Activated T-cell treated with anti-CD3 and anti-CD28 coated beads, Interleukin-2, amount 50 U/mL, for 72 hours (primary cell): ENCODE data around the gene ANAPC4. TPM values are rescaled to one million over a fixed set of nuclear protein-coding genes. Genes with fewer than 3 reads are reported as not detected.
A peak's percentile ranks its signal among the peaks of the same experiment; 100 is the strongest.

Source experiments
- ATAC-seq, 2 donors: fragments of 150-1000 bp; cut with Tn5 transposase; replicated peaks in 1 of 2; 2 replicates each; pipeline ENCODE4 v1.10.0; 2021; ENCODE audit warnings: moderate library complexity in 2 of 2, mild to moderate bottlenecking in 1 of 2
- DNase-seq, 2 donors: peaks; one replicate each; pipeline ENCODE4 v3.0.0; 2021 to 2022; ENCODE audit warnings: mixed read lengths in 1 of 2
- H3K27ac Mint-ChIP-seq: one replicate; pipeline ENCODE4 v1.8.0; 2022; ENCODE audit warnings: mild to moderate bottlenecking, moderate library complexity, mixed read lengths
- H3K27me3 Mint-ChIP-seq: one replicate; pipeline ENCODE4 v1.8.0; 2022; ENCODE audit warnings: low read depth, mixed read lengths
- H3K36me3 Mint-ChIP-seq, 2 donors: one replicate each; pipeline ENCODE4 v1.8.0; 2022; ENCODE audit warnings: mixed read lengths in 2 of 2, mild to moderate bottlenecking in 1 of 2; ENCODE audit not compliant: insufficient read depth in 2 of 2
- H3K4me1 Mint-ChIP-seq: one replicate; pipeline ENCODE4 v1.8.0; 2022; ENCODE audit warnings: low read depth, mixed read lengths
- H3K4me3 Mint-ChIP-seq, 2 donors: one replicate each; pipeline ENCODE4 v1.8.0; 2022; ENCODE audit warnings: mild to moderate bottlenecking in 2 of 2, mixed read lengths in 2 of 2, moderate library complexity in 2 of 2
- H3K9me3 Mint-ChIP-seq, 2 donors: one replicate each; pipeline ENCODE4 v1.8.0; 2022; ENCODE audit warnings: mixed read lengths in 2 of 2
- total RNA-seq, 2 donors: library from RNA; stranded (reverse); gene quantifications; one replicate each; pipeline ENCODE4 v1.2.3, GENCODE V29; 2022

ANAPC4 gene
- total RNA-seq, 2 donors from 2014 or later, result 37.9 to 43.2 TPM

DNA sequence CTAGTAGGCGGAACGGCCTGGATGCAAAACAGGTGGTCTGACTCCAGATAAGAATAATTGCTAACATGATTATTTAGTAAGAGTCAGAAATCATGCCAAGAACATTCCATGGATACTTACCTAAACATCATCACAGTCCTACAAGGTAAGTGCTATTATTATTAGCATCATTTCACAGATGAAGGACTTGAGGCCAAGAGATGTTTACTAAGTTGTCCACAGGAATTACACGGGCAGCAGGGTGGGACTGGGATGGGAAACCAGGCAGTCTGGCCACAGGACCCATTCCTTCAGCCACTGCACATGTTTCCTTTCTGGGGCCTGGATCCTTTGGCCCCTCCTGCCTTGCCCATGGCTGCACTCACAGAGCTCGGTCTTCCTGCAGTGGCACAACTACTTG is 48.3 kb downstream of the ANAPC4 start:
- H3K36me3 Mint-ChIP-seq, result peaks cover 0 to 4% of the 10 kb centered on the region in 2 donors
- no peak overlapping the region for H3K27ac Mint-ChIP-seq
- H3K4me1 Mint-ChIP-seq, result peaks cover 9% of the 10 kb centered on the region
- no peaks in the 10 kb centered on the region for H3K27me3 Mint-ChIP-seq
- H3K9me3 Mint-ChIP-seq, result peaks cover 1 to 2% of the 10 kb centered on the region in 2 donors
- ATAC-seq (no peak), DNase-seq (no peak)
- no peak overlapping the region for H3K4me3 Mint-ChIP-seq

- Mint-ChIP-seq H3K27me3 (no peaks in the 10 kb centered on the region), H3K4me1 (no peaks in the 10 kb centered on the region), H3K27ac (no peak overlapping the region), H3K9me3 (peaks cover 1 to 2% of the 10 kb centered on the region in 2 donors), H3K4me3 (no peak overlapping the region), H3K36me3 (peaks cover 0 to 4% of the 10 kb centered on the region in 2 donors)
- DNase-seq (no peak), ATAC-seq (no peak)
Measured at GRCh38 chr4:25427871-25428270, 50.8 kb downstream of the ANAPC4 start.

DNA sequence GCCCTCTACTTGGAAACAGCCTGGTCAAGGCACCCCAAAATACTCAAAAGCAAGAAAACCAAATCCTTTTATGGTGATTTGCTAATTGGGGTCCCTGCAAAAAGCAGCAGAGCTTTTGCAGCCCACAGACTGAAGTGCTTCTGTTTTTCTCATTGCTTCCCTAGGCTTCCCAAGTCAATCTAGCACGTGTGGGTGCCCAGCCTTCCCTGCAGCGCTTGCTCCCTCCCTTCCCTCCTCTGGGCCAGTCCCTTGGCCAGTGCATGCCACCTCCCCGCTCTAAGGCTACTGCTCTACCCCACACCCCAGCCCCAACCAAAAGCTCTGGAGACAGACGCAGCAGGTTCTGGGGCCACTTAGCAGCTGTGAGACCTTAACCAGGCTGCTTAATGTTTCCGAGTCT is 53.6 kb downstream of the ANAPC4 start:
- Mint-ChIP-seq H3K4me3 (no peak overlapping the region), H3K27me3 (no peaks in the 10 kb centered on the region), H3K36me3 (peaks cover 0 to 4% of the 10 kb centered on the region in 2 donors), H3K27ac (no peak overlapping the region), H3K9me3 (peaks cover 1 to 2% of the 10 kb centered on the region in 2 donors), H3K4me1 (no peaks in the 10 kb centered on the region)
- ATAC-seq, result no peak
- DNase-seq, result no peak

DNA sequence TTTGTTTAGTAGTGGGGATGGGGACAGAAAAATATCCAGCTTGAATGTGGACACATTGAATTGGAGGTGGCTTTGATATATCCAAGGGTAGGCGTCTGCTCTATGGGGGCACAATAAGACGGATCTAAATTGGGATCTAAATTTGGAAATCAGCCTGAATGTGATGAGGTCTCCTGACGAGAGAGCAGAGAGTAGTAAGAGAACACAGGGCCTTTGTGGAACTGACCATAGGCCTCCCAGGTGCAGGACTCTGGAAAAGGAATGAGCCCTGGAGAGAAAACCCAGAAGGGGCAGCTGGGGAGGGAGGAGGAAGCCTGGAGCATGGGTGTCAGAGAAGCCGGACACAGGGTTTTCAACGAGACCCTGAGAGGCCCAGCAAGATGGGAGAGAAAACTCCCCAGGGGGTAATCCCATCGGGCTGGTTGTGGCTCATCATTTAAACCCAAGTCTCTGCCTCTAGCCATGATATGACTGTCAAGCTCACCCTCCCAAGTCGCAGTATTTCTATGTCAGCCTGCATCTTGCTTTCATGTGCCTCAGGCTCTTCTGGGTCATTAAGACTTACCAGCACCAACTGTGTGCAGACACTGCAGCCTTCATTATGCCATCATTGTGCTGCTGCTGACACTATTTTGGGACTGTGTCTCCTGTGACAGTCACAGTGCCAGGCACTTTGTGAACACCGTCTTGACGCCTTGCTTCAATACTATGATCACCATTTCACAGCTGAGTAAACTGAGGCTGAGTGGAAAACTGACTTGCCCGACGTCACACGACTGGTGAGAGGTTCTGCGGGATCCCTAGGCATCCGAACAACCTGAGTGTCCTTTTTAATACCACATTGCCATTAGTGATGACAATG is 57.1 kb downstream of the ANAPC4 start:
- Mint-ChIP-seq H3K4me3 (no peak overlapping the region), H3K27ac (no peak overlapping the region), H3K4me1 (no peaks in the 10 kb centered on the region), H3K27me3 (no peaks in the 10 kb centered on the region), H3K9me3 (no peaks in the 10 kb centered on the region), H3K36me3 (no peaks in the 10 kb centered on the region)
- DNase-seq (no peak), ATAC-seq (peak in 1 of 2 donors; percentile 7)

- Mint-ChIP-seq H3K4me1 (no peaks in the 10 kb centered on the region), H3K27me3 (no peaks in the 10 kb centered on the region), H3K36me3 (no peaks in the 10 kb centered on the region), H3K9me3 (no peaks in the 10 kb centered on the region), H3K4me3 (no peak overlapping the region), H3K27ac (no peak overlapping the region)
- no peak for DNase-seq
- no peak for ATAC-seq
Measured at GRCh38 chr4:25437926-25438325, 60.9 kb downstream of the ANAPC4 start.

DNA sequence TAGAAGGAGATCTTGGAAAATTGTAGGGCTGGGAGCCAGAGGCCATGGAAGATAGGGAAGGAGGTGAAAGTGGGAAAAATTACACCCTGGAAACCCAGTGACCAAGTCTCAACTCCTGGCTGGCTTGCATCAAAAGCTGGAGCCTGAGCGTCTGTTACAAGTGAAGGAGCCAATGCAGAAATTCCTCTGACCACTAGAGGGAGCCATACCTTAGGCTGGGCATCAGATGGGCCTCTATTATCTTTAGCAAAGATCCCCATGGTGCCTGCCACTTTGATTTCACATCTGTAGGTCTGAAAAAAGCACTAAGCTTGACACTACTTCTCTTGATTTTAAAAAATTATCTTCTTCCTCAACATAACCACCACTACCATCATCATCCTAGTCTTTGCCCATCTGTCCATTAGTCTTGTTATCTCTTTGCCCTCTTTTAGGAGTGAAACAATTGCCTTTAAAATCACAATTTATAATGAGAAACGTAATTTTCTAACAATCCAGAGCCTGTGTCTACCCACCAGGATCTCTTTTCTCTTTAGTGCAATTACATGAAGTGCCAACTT is 62.9 kb downstream of the ANAPC4 start:
- Mint-ChIP-seq H3K27ac (no peak overlapping the region), H3K4me3 (no peak overlapping the region), H3K36me3 (no peaks in the 10 kb centered on the region), H3K27me3 (no peaks in the 10 kb centered on the region), H3K4me1 (no peaks in the 10 kb centered on the region), H3K9me3 (no peaks in the 10 kb centered on the region)
- ATAC-seq (peak; percentile 68 to 77), DNase-seq (peak; percentile 54 to 70)

GRCh38 chr4:25440478-25441030 is 63.5 kb downstream of the ANAPC4 start:
- no peak overlapping the region for H3K4me3 Mint-ChIP-seq
- no peak for DNase-seq
- ATAC-seq, result no peak
- no peaks in the 10 kb centered on the region for H3K9me3 Mint-ChIP-seq
- H3K36me3 Mint-ChIP-seq, result no peaks in the 10 kb centered on the region
- H3K27me3 Mint-ChIP-seq, result no peaks in the 10 kb centered on the region
- no peak overlapping the region for H3K27ac Mint-ChIP-seq
- H3K4me1 Mint-ChIP-seq, result no peaks in the 10 kb centered on the region

- DNase-seq, result peak; percentile 12
- no peaks in the 10 kb centered on the region for H3K27me3 Mint-ChIP-seq
- H3K36me3 Mint-ChIP-seq, result no peaks in the 10 kb centered on the region
- H3K9me3 Mint-ChIP-seq, result no peaks in the 10 kb centered on the region
- H3K27ac Mint-ChIP-seq, result no peak overlapping the region
- H3K4me3 Mint-ChIP-seq, result no peak overlapping the region
- no peaks in the 10 kb centered on the region for H3K4me1 Mint-ChIP-seq
- no peak for ATAC-seq
Measured at GRCh38 chr4:25441519-25442117, 64.6 kb downstream of the ANAPC4 start.

GRCh38 chr4:25442863-25443307 is 65.8 kb downstream of the ANAPC4 start:
- no peak for ATAC-seq
- Mint-ChIP-seq H3K4me3 (no peak overlapping the region), H3K9me3 (no peaks in the 10 kb centered on the region), H3K4me1 (no peaks in the 10 kb centered on the region), H3K27me3 (no peaks in the 10 kb centered on the region), H3K27ac (no peak overlapping the region), H3K36me3 (no peaks in the 10 kb centered on the region)
- DNase-seq, result no peak

DNA sequence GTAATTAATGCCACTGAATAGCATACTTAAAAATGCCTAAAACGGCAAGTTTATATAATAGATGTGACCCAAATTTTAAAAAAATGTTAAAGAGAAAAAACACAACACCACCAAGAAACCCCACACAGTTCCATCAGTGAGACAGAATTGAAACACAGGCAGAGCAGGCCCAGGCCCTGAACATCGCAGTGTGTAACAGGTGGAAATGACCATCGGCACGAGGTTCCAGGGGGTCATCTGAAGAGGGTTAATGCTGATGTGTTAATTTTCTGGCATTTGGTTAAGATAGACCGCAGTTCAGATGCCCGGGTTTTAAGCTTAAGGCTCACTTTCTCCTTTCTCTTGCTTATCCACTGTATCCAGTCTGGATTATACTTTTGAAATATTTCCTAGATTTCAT is 66.8 kb downstream of the ANAPC4 start:
- Mint-ChIP-seq H3K27me3 (no peaks in the 10 kb centered on the region), H3K9me3 (no peaks in the 10 kb centered on the region), H3K4me3 (no peak overlapping the region), H3K27ac (no peak overlapping the region), H3K4me1 (no peaks in the 10 kb centered on the region), H3K36me3 (no peaks in the 10 kb centered on the region)
- ATAC-seq, result no peak
- DNase-seq, result no peak

GRCh38 chr4:25446611-25447010 is 69.5 kb downstream of the ANAPC4 start:
- Mint-ChIP-seq H3K9me3 (no peaks in the 10 kb centered on the region), H3K27me3 (no peaks in the 10 kb centered on the region), H3K4me3 (no peak overlapping the region), H3K36me3 (no peaks in the 10 kb centered on the region), H3K27ac (no peak overlapping the region), H3K4me1 (peaks cover 11% of the 10 kb centered on the region)
- ATAC-seq (no peak), DNase-seq (no peak)

GRCh38 chr4:25448379-25449109 is 71.5 kb downstream of the ANAPC4 start:
- Mint-ChIP-seq H3K4me3 (no peak overlapping the region), H3K27ac (no peak overlapping the region), H3K27me3 (no peaks in the 10 kb centered on the region), H3K36me3 (no peaks in the 10 kb centered on the region), H3K9me3 (no peaks in the 10 kb centered on the region), H3K4me1 (peaks cover 11% of the 10 kb centered on the region)
- no peak for DNase-seq
- peak in 1 of 2 donors; percentile 48 for ATAC-seq

DNA sequence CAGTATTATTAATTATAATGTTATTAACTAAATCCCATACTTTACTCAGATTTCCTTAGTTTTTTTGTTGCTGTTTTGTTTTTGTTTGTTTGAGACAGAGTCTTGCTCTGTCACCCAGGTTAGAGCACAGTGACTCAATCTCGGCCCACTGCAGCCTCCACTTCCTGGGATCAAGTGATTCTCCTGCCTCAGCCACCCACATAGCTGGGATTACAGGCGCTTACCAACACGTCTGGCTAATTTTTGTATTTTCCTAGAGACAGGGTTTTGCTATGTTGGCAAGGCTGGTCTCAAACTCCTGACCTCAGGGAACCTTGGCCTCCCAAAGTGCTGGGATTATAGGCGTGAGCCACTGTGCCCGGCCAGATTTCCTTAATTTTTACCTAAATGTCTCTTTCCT is 72.2 kb downstream of the ANAPC4 start:
- DNase-seq (no peak), ATAC-seq (no peak)
- H3K27me3 Mint-ChIP-seq, result no peaks in the 10 kb centered on the region
- peaks cover 11% of the 10 kb centered on the region for H3K4me1 Mint-ChIP-seq
- no peaks in the 10 kb centered on the region for H3K36me3 Mint-ChIP-seq
- H3K4me3 Mint-ChIP-seq, result no peak overlapping the region
- no peaks in the 10 kb centered on the region for H3K9me3 Mint-ChIP-seq
- H3K27ac Mint-ChIP-seq, result no peak overlapping the region
